NAMALWA (cell line): ENCODE measurements around the gene TMEM240.

Experiments used
- DNase-seq: peaks from one replicate; pipeline ENCODE4 v3.0.0-alpha.2; 2015; ENCODE audit warnings: low spot score

The TMEM240 gene

GRCh38 chr1:1540090-1540817, at the start of gene TMEM240:
Gene TMEM240 (minus strand): TSS chr1:1540624. CDS start chr1:1540346, 278 bp downstream.
- no peak for DNase-seq

DNA sequence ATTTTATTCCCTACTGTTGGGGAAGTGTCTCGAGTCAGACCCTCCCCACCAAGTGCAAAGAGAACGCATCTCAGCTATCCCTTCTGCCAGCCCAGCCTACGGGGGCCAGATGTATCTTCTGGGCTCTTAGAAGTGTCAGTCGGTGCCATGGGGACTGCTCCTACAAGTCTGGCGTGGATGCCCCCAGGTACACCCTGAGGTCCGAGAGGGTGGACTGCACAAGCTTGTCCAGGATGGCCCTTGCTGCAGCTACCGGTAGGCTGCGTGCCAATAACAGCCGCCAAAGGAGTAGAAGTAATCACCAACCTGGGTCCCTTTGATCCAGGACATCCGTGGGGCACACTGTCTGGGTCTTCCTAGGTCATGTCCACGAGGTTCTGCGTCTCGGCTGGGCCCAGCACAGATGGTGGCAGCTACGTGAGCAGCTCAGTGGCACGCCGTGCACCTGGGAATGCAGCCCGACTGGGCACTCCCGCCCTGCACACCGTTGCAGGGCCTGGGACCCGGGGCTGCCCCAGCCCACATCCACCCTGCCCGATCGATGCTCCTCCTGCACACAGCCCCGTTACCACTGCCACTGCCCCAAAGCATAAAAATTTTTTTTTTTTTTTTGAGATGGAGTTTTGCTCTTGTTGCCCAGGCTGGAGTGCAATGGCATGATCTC, 43.1 kb upstream of the TMEM240 start:
- DNase-seq, result no peak

- no peak for DNase-seq
Measured at GRCh38 chr1:1582585-1583346, 42.3 kb upstream of the TMEM240 start.

GRCh38 chr1:1578371-1578940, 38.0 kb upstream of the TMEM240 start:
- DNase-seq, result no peak

- no peak for DNase-seq
Measured at GRCh38 chr1:1577367-1578011, 37.1 kb upstream of the TMEM240 start.

- DNase-seq, result peak; percentile 96
Measured at GRCh38 chr1:1574721-1575537, 34.5 kb upstream of the TMEM240 start, which contains the start of gene SSU72. Gene SSU72 (minus strand): TSS chr1:1574863. CDS start chr1:1574557, 306 bp downstream.

DNA sequence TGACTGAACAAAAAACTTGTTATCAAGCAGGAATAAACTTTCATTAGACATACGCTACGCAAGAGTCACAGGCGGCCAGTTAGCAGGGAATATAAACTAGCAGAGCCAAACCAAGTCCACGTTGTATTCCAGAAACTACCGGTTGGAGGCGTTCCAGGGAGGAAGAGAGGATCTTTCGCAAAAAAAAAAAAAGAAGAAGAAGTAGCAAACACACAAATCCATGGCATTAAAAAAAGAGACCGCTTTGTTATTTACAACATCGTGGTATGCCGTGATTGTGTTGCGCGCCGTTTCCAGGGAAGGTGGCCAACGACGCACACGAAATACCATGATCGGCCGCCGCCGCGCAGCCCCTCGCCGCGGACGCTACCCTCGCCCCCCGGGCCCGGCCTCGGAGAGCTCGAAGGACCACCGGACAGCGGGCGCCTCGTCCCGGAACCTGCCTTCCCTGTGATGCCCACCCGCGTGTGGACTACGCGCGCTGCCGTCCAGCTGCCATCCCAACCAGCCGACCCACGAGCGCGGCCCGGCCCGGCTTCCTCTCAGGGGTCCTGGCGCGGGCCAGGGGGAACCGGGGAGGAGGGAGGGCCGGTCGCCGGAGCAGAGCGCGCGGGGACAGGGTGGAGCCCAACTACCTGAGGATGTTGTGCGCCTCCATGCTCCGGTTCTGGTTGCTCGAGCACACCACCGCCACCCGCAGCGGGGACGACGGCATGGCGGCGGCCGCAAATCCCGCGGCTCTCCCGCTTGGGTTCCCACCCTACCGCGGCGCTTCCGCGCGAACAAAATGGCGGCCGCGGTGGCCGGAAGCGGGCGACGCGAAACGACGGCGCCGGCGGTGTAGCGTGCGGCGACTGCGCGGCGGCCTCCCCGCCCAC, 33.7 kb upstream of the TMEM240 start:
- DNase-seq, result peak; percentile 84

GRCh38 chr1:1569341-1569740, 28.9 kb upstream of the TMEM240 start:
- DNase-seq, result no peak

DNA sequence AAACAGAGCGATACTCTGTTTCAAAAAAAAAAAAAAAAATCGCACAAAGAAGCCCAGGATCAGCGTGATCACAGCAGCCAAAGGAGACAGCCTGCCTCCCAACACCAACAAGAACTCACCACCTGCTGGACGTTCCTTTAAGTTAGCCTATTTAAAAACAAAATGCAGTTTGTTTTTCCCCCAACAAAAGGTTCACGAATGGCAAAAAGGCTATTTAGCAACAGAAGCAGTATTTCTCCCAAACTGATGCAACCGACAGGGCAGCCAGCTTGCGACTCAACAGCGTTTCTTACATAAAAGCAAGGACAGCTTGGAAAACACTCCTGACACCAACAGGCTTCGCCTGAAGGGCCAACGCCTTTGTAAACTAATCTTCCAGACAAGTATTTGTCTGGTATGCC, 27.5 kb upstream of the TMEM240 start:
- no peak for DNase-seq

- DNase-seq, result no peak
Measured at GRCh38 chr1:1567152-1567875, 26.9 kb upstream of the TMEM240 start.

DNA sequence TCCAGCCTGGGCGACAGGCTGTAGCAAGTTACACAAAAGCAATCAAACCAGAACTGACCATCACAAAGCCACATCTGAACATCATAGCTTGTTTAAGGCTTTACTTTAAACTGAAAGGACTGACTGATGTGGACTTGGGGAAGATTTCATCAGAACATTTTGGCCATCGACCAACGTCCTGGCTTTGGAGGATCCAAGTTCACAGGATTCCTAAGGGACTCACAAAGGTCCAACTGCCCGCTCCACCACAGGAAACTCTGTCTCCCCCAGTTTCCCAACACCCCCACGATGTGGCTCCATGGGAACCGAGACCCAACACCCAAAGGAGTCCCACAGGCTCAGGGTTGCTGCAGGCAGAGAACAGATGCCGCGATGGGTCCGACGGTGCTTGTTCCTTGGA, 24.9 kb upstream of the TMEM240 start:
- no peak for DNase-seq

GRCh38 chr1:1564268-1564667, 23.8 kb upstream of the TMEM240 start:
- no peak for DNase-seq

DNA sequence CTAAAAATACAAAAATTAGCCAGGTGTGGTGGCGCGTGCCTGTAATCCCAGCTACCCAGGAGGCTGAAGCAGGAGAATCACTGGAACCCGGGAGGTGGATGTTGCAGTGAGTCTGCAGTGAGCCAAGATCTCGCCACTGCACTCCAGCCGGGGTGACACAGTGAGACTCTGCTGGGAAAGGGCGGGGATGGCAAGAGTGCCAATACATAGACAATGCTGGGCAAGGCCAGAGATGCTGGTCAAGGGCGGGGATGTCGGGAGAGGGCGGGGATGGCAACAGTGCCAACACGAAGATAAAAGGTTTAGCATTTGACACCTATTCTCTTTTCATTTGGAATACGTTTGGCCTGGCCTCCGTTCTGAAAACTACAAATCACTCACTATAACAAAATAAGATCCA, 23.3 kb upstream of the TMEM240 start:
- DNase-seq, result no peak

DNA sequence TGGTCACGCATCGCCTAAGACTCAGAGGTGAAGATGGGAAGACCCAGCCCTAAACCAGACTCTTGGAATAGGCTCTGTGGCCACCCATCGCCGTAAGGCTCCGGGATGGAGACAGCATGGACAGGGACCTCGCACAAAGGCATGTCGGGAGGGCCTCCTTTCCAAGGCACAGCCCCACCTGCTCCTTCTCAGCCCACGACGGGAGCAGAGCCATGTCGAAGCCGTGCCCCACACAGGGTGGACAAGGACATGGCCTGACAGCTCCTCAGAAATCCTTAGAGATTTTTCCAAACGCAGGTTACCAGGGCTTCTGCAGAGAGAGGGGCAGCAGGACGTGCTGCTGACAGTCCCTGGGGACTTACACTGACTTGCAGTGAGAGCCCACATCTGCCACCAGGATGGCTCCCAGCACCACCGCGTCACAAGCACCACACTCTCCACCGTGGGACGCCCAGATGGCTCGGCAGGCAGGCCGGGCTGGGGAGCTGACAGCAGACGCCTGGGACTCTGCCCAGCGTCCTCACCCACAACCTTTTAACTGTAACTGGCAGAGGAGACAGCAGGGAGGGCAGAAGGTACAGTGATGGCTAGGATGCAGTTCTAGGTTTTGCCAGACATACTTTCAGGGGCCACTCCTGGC, 22.3 kb upstream of the TMEM240 start:
- DNase-seq, result no peak

DNA sequence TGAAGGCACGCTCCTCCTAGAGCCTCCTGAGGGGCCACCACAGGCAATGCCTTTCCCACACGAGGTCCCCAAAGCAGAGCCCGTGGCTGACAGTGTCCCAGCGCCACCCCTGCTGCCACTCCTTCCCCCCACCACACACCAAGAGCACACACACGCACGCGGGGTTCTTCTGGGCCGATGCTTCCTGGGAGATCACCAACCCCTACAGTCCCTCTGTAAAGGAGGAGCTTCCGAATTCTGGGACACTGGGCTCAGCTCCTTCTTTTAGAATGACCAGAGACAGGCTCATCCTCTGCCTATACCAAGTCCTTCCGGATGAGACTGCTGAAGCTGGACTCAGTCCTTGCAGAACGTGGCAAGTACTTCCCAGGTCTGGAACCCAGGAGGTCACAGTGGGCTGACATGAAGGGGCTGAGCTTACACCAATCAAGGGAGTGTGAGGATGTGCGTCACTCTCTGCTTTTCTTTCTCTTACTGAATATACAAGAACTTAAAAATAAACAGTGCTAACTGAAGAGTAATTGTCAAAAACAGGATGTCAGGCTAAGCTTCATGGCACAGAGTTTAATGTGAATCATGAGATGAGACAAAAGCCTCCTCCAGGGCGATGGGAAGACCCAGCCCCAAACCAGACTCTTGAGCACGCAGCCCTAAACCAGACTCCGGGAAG, 21.5 kb upstream of the TMEM240 start:
- DNase-seq, result no peak

DNA sequence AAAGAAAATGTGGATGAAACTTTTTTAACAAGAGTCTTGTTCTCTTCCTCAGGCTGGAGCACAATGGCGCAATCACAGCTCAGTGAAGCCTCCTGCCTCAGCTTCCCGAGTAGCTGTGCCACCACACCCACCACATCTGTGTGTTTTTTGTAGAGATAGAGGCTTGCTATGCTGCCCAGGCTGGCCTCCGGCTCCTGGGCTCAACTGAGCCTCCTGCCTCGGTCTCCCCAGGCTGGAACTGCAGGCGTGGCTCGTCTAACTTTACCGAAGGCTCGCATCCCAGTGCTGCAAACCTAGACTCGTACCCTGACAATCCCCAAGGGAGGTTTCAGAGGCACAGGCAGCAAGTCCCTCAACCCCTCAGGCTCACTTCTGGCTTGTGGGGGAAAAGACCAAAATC, 19.8 kb upstream of the TMEM240 start:
- no peak for DNase-seq

DNA sequence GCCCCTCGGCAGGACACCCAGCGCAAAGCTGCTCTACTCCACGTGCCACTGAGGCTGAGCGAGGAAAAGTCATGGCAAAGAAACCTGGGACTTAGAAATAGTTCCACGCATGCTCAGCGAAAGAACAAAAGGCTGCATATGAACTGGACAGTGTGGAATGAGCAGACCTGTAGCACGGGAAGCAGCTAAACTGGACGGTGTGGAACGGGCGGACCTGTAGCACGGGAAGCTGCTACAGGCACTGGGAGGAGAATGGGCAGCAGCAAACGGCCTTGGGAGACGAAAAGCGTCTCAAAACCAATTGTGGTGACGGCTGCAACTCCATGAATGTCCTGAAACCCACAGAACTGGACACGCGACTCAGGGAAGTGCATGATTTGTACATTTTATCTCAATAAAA, 18.6 kb upstream of the TMEM240 start:
- no peak for DNase-seq

DNA sequence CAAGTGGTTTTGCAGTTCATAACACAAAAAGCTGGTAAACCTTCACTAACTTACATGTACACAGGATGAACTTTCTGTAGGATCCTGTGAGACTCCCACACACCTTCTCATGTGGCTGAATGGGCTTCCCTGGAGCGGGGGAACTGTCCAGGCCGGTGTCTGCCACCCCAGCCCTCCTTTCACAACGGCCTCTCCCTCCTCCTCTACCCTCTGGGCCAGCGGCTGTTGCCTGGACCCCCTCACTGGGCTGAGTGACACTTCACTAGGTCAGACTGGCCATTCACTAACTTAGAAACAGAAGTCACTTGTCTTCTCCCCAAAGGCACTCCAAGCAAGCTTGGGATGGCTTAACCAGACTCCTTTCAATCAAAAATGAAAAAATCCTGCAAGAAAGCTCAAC, 18.2 kb upstream of the TMEM240 start:
- no peak for DNase-seq
